B cell (primary cell): ENCODE data around the gene GULP1.

Experiments used
- CTCF ChIP-seq: fragments of 200-600 bp; IDR thresholded peaks from one replicate; pipeline ENCODE4 v1.8.0; 2022; ENCODE audit warnings: antibody characterized with exemption, mild to moderate bottlenecking
- EZH2 ChIP-seq: IDR thresholded peaks from 2 replicates; pipeline ENCODE4 v1.6.1; 2012; ENCODE audit warnings: borderline replicate concordance, low read depth, mild to moderate bottlenecking, moderate library complexity, low read length; ENCODE audit not compliant: insufficient read depth, poor library complexity, severe bottlenecking

GRCh38 chr2:188437537-188437936 is 145.9 kb downstream of the GULP1 start:
- TF ChIP-seq CTCF (no peak), EZH2 (no peak)
